Heart right ventricle (tissue), 16 donors: ENCODE results near the gene GALNTL6. TPM values are rescaled to one million over a fixed set of nuclear protein-coding genes. Genes with fewer than 3 reads are reported as not detected.

Experiments used
- ATAC-seq, 8 donors: fragments of 200-7000 bp; cut with Tn5 transposase; one replicate each; pipeline ENCODE4 v1.9.1; 2020; ENCODE audit warnings: mild to moderate bottlenecking in 8 of 8, moderate library complexity in 8 of 8, moderate number of reproducible peaks in 1 of 8
- DNase-seq, 2 donors: peaks; one replicate each; pipeline ENCODE4 v3.0.0-alpha.2; 2020
- H3K27ac ChIP-seq, 10 donors: fragments of 200-600 bp; sonication (generic) in 2 of 10; one replicate each; pipeline versions ENCODE4 v1.5.0 to v1.8.0; 2020 to 2022; ENCODE audit warnings: mild to moderate bottlenecking in 3 of 10
- H3K27me3 ChIP-seq, 7 donors: fragments of 200-600 bp; one replicate each; pipeline ENCODE4 v1.8.0; 2021 to 2022; ENCODE audit warnings: mild to moderate bottlenecking in 2 of 7
- H3K36me3 ChIP-seq, 9 donors: fragments of 200-600 bp; sonication (generic) in 1 of 9; one replicate each; pipeline versions ENCODE4 v1.5.0 to v1.8.0; 2020 to 2022; ENCODE audit warnings: mild to moderate bottlenecking in 2 of 9
- H3K4me1 ChIP-seq, 9 donors: fragments of 200-600 bp; sonication (generic) in 1 of 9; one replicate each; pipeline versions ENCODE4 v1.5.0 to v1.8.0; 2020 to 2022; ENCODE audit warnings: mild to moderate bottlenecking in 4 of 9
- H3K4me3 ChIP-seq, 10 donors: fragments of 200-600 bp; sonication (generic) in 2 of 10; one replicate each; pipeline versions ENCODE4 v1.5.0 to v1.8.0; 2020 to 2022; ENCODE audit warnings: mild to moderate bottlenecking in 7 of 10, moderate library complexity in 2 of 10
- H3K9me3 ChIP-seq, 11 donors: fragments of 200-600 bp in 10 of 11; sonication (generic) in 2 of 11; one replicate each; pipeline versions ENCODE4 v1.5.0 to v1.8.0; 2013 to 2022; ENCODE audit warnings: mild to moderate bottlenecking in 2 of 11, control low read depth in 1 of 11, moderate library complexity in 1 of 11
- CTCF ChIP-seq, 9 donors: fragments of 200-600 bp; sonication (generic) in 2 of 9; IDR thresholded peaks; one replicate each; pipeline versions ENCODE4 v1.5.0 to v1.8.0; 2021 to 2022; ENCODE audit warnings: antibody characterized with exemption in 9 of 9, mild to moderate bottlenecking in 5 of 9, moderate library complexity in 1 of 9
- whole genome bisulfite sequencing, 2 donors: extraction: QIAGEN DNeasy Blood & Tissue Kit; methylation state at CpG; one replicate each; pipeline ENCODE4 v1.1.7; 2013; ENCODE audit warnings: inconsistent platforms in 1 of 2; 5-methylcytosine and 5-hydroxymethylcytosine counted together
- intact Hi-C, 10 donors: fragments of 100-400 bp; cut with DNase I; formaldehyde crosslinking; loops; one replicate each; pipeline versions ENCODE4 v1.11.1 to v1.14.2; 2022
- polyA plus RNA-seq, 2 donors: library from polyadenylated mRNA; stranded (reverse); fragments of 200-250 nt; gene quantifications; one replicate each; pipeline ENCODE4 v1.2.3, GENCODE V29; 2013
- total RNA-seq, 10 donors: library from RNA; stranded (reverse); fragmentation: NEBNext Ultra II Directional in 3 of 10; extraction: Animal tissue kit (Norgen Biotek cat#: 25700) in 3 of 10; gene quantifications; one replicate each; pipeline versions ENCODE4 v1.2.1 to v1.2.4, GENCODE V29; 2021 to 2023
- donor health status: Arrhythmogenic right ventricular cardiomyopathy.
- donor health status: ischemic (EF 13 %, LVEDD 7.1; RV severe dilation, severe dysfunction).
- donor health status: healthy with polysubstance abuse.
- donor health status: DM: no; HTN: yes; CAD: no.
- donor health status: DM: no; HTN: no; CAD: no.
- donor health status: ischemic (EF 25% LVEDD 6.9; RV normal size, moderate dysfunction).
- donor health status: ischemic (EF 25% LVEDD 5.7; RV mildly dilated, moderate dysfunction).
- donor health status: healthy.
- donor health status: DM: yes; HTN: yes; CAD: no.
- donor health status: Ischemic cardiomyopathy.
- donor health status: ischemic (EF 35%, LVEDD 5.7; RV mildly dilated, moderate dysfunction).
- donor health status: nonischemic (EF 11% LVEDD 7.7; RV severe dilation, severe dysfunction).
- donor health status: DM: yes; HTN: yes; CAD: no.
- donor health status: PGD.
- donor health status: ischemic (EF 29% LVEDD 5.4; RV normal size, mild dysfunction).
- donor health status: nonischemic (EF 23%, LVEDD 6.1; RV moderate dilation, normal function).

The GALNTL6 gene
- total and polyA plus RNA-seq, 12 donors = 0.14 to 2.6 (median 0.49) TPM; not detected in 6

DNA sequence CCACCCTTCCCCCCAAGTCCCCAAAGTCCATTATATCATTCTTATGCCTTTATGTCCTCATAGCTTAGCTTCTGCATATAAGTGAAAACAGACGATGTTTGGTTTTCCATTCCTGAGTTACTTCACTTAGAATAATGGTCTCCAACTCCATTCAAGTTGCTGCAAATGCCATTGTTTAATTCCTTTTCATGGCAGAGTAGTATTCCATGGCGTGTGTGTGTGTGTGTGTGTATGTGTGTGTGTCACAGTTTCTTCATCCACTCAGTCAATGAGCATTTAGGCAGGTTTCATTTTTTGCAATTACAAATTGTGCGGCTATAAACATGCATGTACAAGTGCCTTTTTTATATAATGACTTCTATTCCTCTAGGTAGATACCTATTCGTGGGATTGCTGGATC lies 1248.0 kb downstream of the GALNTL6 start:
- H3K27ac ChIP-seq = no peak overlapping the region
- H3K4me1 ChIP-seq = peaks cover 0 to 14% (median 0%) of the 10 kb centered on the region in 9 donors
- H3K36me3 ChIP-seq = no peaks in the 10 kb centered on the region
- H3K4me3 ChIP-seq = no peak overlapping the region
- H3K27me3 ChIP-seq = no peaks in the 10 kb centered on the region
- intact Hi-C loops = no loop called here
- DNase-seq = no peak
- 65 to 90% methylated on average over 4 of the region's 4 CpGs for WGBS, 2 donors
- no peak for ATAC-seq
- peaks cover 0 to 15% (median 0%) of the 10 kb centered on the region in 11 donors for H3K9me3 ChIP-seq
- no peak for TF ChIP-seq CTCF (IDR thresholded peaks at IDR 0.05)

GRCh38 chr4:173073939-173074500 lies 1260.8 kb downstream of the GALNTL6 start:
- Histone ChIP-seq H3K27ac (no peak overlapping the region), H3K36me3 (no peaks in the 10 kb centered on the region), H3K4me1 (no peaks in the 10 kb centered on the region), H3K9me3 (peaks cover 0 to 33% (median 14%) of the 10 kb centered on the region in 11 donors), H3K27me3 (no peaks in the 10 kb centered on the region), H3K4me3 (no peak overlapping the region)
- intact Hi-C loops = no loop called here
- DNase-seq = no peak
- WGBS, 2 donors = 73 to 79% methylated on average over 1 of the region's 1 CpG
- no peak for TF ChIP-seq CTCF (IDR thresholded peaks at IDR 0.05)
- ATAC-seq = no peak

DNA sequence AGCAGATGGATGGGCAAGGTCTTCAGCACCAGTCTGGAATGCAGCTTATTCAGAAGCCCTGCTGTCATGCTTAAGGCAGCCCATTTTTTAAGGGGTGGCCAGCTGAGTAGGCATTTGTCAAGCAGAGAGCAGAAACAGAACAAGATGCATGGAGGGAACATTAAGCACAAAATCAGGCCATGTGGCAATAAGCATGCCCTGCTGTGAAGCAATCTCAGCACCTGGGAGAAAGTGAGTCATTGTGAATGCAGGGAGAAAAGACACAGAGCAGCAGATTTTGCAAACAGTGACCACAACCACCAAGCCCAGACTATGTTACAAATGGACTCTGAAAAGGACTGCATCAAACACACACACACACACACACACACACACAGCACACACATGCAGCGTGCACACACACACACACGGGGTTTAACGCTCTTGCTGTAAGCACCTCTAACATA lies 1261.3 kb downstream of the GALNTL6 start:
- Histone ChIP-seq H3K4me3 (no peak overlapping the region), H3K27me3 (no peaks in the 10 kb centered on the region), H3K27ac (no peak overlapping the region), H3K36me3 (no peaks in the 10 kb centered on the region), H3K4me1 (no peaks in the 10 kb centered on the region), H3K9me3 (peaks cover 0 to 33% (median 9%) of the 10 kb centered on the region in 11 donors)
- DNase-seq = no peak
- TF ChIP-seq CTCF (IDR thresholded peaks at IDR 0.05) = no peak
- 78 to 79% methylated on average over 3 of the region's 3 CpGs for WGBS, 2 donors
- intact Hi-C loops = no loop called here
- ATAC-seq = no peak

DNA sequence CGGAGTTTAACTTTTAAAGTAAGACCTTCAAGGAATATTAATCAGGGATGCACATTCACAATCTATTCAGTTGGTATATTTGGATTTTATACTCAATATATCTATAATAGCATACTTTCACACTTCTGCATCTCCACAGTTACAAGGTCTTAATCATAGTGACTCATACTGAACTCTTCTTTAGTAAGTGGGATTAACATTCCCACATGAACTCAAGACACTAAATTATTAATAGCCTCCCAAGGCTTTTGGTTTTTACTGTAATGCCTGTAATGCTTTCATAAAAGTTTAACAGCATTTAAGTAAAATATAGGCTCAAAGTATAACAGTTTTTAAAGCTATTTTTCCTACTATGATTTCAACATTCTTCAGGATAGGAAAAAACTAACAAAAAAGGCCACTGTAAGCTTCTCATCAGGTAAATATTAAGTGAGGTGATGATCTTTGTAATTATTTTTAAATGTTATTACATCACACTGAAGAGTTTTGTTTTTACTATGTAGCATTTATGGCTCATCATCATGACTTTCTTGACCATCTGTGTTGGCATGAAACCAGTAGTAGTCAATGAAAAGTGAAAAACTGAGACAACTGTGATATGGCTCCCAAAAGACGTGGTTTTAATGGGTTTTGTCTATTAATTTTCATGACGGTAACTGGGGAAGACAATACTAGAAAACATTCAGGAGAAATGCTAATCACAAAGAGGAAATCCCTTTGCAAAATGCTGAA lies 1263.9 kb downstream of the GALNTL6 start:
- DNase-seq = no peak
- 69 to 71% methylated on average over 3 of the region's 3 CpGs for WGBS, 2 donors

More for the DNA sequence above, 1263.9 kb downstream of the GALNTL6 start:
- no peaks in the 10 kb centered on the region for H3K27me3 ChIP-seq
- ATAC-seq = no peak
- peaks cover 0 to 32% (median 4%) of the 10 kb centered on the region in 11 donors for H3K9me3 ChIP-seq
- no peaks in the 10 kb centered on the region for H3K36me3 ChIP-seq
- TF ChIP-seq CTCF (IDR thresholded peaks at IDR 0.05) = no peak
- H3K4me3 ChIP-seq = no peak overlapping the region
- no peak overlapping the region for H3K27ac ChIP-seq
- no peaks in the 10 kb centered on the region for H3K4me1 ChIP-seq
- intact Hi-C loops = no loop called here
